ENCODE results near the gene TEN1.

TEN1 gene

DNA sequence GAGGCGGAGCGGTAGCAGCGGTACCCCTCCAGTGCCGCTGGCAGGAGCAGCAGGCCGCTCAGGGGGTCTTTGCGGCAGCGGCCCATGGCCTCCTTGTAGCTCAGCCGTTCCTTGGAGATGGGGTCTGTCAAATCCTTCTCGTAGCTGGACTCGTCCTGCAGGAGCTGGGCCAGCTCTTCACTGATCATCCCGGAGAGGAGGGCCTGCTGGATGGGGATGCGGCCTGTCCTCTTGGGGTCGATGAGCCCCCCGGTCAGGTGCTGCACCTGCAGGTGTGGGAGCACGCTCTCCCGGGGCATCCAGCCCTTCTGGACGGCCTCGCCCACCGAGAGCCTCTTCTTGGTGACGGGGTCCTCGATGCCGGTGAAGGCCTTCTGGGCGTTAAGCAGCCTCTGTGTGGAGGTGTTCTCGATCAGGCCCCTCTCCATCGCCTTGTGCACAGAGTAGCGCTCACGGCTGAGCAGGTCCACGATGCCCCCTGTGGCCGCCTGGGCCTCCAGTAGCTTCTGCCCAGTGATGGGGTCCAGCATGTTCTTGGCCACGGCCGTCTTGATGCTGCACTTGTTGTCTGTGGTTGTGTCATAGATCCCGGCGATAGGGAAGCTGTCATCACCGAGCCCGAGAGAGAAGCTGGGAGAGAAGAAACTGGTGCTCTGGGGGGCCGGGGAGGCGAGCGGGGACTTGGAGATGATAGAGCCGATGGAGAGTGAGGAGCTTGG lies 28.2 kb downstream of the TEN1 start:
- no peak for TF ChIP-seq GATA1 (IDR thresholded peaks at IDR 0.05; ENCODE audit: low read depth, low read length)
- TF ChIP-seq POLR2A (IDR thresholded peaks at IDR 0.05; ENCODE audit: low read length), result no peak
- no peak for DNase-seq

DNA sequence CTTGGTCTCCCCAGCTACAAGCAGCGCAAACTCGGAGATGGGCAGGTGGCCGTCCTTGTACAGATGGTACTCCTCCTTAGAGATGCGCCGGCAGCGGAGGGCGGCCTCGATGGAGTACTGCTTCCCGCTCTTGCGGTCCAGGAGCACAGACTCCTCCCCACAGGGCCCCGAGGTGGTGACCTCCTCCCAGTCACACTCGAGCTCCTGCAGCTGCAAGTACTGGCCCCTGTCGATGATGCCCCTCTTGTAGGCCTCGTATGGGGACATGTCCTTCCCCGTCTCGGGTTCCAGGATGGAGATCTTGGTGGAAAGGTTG lies 28.8 kb downstream of the TEN1 start:
- no peak for DNase-seq
- TF ChIP-seq GATA1 (IDR thresholded peaks at IDR 0.05; ENCODE audit: low read depth, low read length) (no peak), POLR2A (IDR thresholded peaks at IDR 0.05; ENCODE audit: low read length) (no peak)

DNA sequence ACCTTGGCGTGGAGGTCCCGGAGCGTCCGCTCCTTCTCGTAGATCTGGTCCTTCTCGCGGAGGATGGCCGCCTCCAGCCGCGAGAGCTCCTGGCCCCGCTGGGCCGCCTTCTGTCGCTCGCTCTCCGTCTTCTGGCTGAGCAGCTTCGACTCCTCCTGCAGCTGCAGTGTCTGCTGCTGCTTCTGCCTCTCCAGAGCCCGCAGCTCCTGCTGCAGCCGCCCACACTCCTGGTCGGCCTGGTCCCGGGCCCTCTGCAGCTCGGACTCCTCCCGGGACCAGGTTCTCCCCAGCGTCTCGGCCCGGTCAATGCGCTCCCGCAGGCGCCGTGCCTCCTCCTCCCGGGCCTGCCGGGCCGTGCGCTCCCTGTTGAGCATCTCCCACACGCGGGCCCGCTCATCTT lies 29.2 kb downstream of the TEN1 start:
- no peak for TF ChIP-seq GATA1 (IDR thresholded peaks at IDR 0.05; ENCODE audit: low read depth, low read length)
- TF ChIP-seq POLR2A (IDR thresholded peaks at IDR 0.05; ENCODE audit: low read length), result no peak
- DNase-seq, result no peak

DNA sequence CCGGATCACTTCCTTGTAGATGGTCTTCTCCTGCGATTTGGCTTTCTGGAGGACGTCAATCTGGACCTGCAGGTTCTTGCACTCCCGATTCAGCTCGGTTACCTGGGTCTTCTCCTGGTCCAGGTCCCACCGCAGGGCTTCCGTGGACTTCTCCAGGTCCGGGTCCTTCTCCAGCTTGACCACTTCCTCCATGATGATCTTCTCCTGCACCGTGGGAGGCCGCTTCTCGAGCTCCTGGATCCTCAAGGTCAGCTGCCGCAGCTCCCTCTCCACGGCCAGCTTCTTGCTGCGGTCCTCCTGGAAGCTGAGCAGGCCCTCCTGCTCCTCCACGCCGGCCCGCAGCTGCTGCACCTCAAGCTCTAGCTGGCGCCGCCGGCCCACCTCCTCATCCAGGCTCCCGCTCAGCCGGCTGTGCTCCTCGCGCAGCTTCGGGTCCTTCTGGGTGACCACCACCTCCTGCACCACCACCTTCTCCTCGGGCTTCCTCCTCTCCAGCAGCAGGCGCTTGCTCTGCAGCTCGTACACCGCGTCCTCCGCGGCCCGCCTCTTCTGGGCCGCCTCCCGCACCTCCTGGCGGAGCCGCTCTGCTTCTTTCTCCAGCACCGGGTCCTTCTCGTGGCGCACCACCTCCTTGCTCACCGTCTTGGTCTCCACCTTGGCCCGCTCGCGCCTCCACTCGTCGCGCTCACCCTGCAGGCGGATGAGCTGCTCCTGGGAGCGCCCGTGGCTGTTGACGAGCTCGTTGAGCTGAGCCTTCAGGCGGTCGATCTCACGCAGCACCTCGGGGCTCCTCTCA lies 29.8 kb downstream of the TEN1 start:
- no peak for TF ChIP-seq POLR2A (IDR thresholded peaks at IDR 0.05; ENCODE audit: low read length)
- no peak for TF ChIP-seq GATA1 (IDR thresholded peaks at IDR 0.05; ENCODE audit: low read depth, low read length)
- DNase-seq, result no peak

DNA sequence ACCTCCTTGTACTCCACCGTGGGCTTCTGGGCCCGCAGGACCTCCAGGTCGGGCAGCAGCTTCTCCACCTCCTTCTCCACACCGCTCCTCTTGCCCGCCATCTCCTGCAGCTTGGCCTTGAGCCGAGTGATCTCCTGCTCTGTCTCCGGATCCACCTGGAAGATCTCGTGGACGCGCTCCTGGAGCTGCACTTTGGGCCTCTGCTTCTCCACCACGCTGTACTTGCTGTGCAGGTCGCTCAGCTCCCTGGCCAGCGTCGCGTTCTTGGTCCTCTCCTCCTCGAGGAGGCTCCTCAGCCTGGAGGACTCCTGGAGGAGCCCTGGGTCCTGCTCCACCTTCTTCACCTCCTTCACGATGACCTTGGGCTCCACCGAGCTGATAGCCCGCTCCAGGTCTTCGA lies 30.4 kb downstream of the TEN1 start:
- DNase-seq, result no peak
- no peak for TF ChIP-seq POLR2A (IDR thresholded peaks at IDR 0.05; ENCODE audit: low read length)
- no peak for TF ChIP-seq GATA1 (IDR thresholded peaks at IDR 0.05; ENCODE audit: low read depth, low read length)

DNA sequence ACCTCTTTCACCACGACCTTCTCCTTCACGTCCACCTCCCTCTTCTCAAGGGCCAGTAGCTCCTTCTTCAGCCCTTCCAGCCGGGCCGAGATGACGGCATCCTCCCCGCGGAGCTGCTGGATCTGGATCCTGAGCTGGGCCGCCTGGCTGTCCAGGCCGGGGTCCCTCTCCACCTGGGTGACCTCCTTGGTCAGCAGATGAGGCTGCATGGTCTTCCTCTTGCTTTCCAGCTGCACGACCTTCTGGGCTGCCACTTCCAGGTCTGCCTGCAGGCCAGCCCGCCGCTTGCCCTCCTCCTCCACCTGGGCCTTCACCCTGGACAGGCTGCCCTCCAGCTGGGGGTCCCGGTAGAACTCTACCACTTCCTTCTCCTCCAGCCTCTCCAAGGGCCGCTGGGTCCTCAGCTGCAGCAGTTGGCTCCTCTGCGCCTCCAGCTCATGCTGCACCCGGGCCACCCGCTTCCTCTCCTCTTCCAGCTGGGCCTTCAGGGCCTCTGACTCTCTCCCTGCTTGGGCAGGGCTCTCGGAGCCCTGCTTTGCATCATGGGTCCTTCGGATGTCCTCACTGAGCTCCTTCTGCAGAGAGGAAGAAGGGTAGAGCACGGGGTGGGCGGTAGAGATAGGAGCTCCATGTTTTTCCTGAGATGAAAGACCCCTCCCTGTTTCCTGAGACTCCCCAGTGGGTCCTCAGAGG lies 31.1 kb downstream of the TEN1 start:
- no peak for DNase-seq
- TF ChIP-seq POLR2A (IDR thresholded peaks at IDR 0.05; ENCODE audit: low read length) (no peak), GATA1 (IDR thresholded peaks at IDR 0.05; ENCODE audit: low read depth, low read length) (no peak)

DNA sequence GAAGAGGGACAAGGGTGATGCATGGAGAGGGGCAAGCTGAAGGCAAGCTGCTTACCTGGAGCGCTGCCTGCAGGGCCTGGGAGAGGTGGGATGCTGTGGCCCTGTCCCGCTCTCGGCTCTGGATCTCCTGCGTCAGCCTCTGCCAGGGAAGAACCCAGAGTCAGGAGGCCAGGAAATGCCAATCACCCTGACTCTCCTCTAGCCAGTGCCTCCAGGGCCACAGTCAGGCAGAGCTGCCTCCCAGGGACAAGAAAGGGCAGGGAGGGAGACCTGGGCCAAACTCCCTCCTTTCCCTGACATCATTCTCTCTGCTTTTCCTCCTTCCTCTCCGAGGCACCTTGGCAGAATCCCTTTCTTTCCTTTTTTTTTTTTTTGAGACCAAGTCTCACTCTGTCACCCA lies 32.9 kb downstream of the TEN1 start:
- no peak for TF ChIP-seq GATA1 (IDR thresholded peaks at IDR 0.05; ENCODE audit: low read depth, low read length)
- no peak for TF ChIP-seq POLR2A (IDR thresholded peaks at IDR 0.05; ENCODE audit: low read length)
- no peak for DNase-seq

DNA sequence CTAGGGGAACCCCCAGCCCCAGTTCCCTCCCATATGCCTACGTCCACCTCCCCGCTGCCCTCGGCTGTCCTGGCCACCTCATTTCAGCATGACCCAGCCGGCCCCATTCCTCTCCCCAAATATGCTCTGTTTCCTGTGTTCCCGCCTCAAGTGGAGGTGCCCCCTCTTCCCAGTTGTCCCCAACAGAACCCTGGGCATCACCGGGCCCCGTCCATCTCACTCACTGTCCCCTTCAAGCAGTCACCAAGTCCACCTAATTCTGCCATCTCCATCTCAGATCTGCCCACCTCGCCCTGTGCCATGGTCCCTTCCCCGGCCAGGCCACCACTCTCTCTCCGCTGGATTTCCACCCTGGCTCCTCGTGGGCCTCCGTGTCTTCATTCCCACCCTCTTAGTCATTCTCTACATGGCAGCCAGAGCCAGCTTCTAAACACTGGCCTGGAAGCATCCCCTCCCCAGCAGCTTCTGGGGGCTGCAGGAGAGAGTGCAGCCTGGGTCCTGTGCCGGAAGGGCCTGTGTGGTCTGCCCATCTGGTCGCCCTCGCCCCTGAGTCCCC lies 34.4 kb downstream of the TEN1 start:
- DNase-seq, result no peak
- TF ChIP-seq GATA1 (IDR thresholded peaks at IDR 0.05; ENCODE audit: low read depth, low read length) (no peak), POLR2A (IDR thresholded peaks at IDR 0.05; ENCODE audit: low read length) (no peak)

DNA sequence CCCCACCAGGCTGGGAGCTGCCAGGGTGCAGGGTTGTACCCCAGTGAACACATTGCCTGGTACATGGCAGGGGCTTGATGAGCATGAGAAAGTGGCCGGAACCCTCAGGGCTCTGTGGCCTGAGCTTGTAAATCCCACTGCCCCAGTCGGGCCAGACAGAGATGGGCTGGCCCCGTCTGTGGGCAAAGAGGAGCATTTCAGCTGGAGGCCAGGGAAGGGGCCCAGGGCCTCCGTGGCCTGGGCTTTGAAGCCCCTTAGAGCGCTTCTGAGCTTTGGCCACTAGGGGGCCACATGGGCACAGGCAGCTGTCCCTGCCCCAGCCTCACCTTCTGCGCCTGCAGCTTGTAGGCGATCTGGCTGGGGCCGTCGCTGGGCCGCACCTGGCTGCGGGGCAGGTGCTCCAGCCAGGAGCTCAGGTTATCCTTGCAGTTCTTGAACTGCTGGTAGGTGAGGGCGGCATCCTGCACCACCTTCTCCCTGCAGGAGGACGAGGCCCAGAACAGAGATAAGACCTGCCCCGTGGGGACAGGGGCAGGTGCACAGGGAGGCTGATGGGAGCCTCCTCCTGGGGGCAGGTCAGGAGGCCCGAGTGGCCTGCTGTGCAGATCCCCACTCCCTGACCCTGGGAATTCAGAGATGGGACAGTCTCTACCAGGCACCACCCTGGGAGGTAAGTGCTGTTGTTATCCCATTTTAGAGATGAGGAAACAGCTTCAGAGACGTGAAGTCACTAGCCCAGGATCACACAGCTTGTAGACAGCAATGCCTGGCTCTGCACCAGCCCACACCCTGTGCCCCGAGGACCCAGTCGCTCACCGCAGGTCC lies 35.3 kb downstream of the TEN1 start:
- peak; percentile 78 to 88 for DNase-seq
- TF ChIP-seq POLR2A (IDR thresholded peaks at IDR 0.05; ENCODE audit: low read length) (no peak), GATA1 (IDR thresholded peaks at IDR 0.05; ENCODE audit: low read depth, low read length) (no peak)

DNA sequence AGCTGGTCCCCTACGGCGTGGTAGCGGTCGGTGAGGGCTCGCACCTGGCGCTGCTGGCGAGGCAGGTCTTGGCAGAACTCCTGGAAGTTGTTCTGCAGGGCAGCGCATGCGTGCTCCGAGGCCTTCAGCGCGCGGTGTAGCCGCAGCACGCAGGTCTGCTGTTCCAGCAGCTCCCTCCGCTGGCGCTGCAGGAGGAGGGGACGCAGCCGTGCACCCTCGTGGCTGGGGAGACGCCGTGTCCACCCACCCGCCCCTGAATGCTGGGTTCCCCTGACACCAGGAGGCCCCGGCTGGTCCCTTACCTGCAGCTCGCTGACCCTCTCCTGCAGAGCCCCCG lies 35.9 kb downstream of the TEN1 start:
- TF ChIP-seq GATA1 (IDR thresholded peaks at IDR 0.05; ENCODE audit: low read depth, low read length) (no peak), POLR2A (IDR thresholded peaks at IDR 0.05; ENCODE audit: low read length) (no peak)
- no peak for DNase-seq

DNA sequence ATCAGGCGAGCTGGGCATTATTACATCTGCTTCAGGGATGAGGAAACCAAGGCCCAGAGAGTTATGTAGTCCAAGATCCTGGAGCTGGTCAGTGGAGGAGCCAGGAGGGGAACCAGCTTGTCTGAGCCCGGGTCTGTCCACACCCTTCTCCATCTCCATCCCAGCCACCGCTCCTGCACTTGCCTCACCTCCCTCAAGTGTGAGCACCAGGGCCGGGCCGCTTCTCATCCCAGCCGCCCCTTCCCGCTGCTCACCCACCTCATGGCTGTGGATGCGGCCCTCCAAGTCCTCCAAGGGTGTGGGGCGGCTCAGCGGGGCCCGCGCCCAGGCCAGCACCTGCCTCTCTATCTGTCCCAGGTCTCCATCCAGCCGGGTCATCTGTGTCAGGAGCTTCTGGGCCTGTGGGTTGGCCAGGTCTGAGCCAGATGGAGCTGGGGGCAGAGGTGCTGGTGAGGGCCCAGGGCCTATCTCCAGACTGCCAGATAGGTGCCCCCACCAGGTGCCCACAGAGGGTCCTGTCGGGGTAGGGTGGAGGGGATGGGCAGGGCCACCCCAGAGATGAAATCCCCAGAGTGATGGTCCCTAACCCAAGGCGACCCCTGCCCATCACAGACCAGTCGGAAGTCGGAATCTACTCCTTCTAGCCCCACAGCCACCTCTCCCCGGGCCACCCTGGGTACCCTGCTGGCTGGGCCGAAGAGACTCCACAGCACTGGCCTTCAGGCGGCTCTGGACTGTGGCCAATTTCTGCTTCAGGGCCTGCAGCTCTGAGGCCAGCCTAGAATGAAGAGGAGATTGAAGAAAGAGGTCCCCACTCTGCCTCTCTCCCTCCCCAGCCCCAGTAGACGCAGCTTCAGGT lies 38.7 kb downstream of the TEN1 start:
- no peak for DNase-seq
- TF ChIP-seq GATA1 (IDR thresholded peaks at IDR 0.05; ENCODE audit: low read depth, low read length) (no peak), POLR2A (IDR thresholded peaks at IDR 0.05; ENCODE audit: low read length) (no peak)

DNA sequence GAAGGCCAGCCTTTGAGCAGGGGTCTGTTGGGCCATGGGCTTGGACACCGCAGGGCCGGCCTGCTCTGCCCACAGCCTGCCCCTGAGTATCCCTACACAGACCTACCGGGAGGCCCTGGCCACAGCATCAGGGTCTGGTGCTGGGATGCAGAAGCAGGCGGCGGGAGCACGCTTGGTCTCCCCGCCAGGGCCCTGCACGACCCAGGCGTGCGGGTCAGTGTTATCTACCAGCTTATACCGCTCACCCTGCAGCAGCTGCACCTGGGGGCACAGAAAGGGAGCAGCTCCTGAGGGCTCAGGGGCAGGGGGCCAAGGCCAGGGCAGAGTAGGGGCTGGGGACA lies 39.3 kb downstream of the TEN1 start:
- no peak for DNase-seq
- no peak for TF ChIP-seq POLR2A (IDR thresholded peaks at IDR 0.05; ENCODE audit: low read length)

DNA sequence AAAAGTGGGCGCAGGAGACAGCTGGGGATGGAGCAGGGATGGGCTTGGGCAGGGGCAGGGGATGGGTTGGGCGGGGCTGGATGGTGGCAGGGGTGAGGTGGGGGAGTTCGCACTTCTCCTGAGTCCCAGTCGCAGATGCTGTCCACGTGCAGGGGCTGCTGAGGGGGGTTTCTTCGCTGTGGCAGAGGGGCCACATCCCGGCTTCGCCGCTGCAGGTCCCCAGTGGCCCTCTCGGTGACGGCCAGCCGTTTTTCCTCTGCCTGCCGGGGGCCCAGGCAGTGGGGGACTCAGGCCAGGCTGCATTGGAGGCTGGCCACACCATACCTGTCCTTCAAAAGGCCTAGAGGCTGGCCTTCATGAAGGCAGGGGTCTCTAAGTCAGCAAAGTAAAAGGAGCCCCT lies 39.8 kb downstream of the TEN1 start:
- no peak for DNase-seq
- TF ChIP-seq POLR2A (IDR thresholded peaks at IDR 0.05; ENCODE audit: low read length) (no peak), GATA1 (IDR thresholded peaks at IDR 0.05; ENCODE audit: low read depth, low read length) (no peak)
